Activated T-helper 2 cell treated with anti-CD3 and anti-CD28 coated beads, Interferon-gamma antibody, Interleukin-2, Interleukin-4, amounts not matched to agents 10 μg/mL and 5 μg/mL and 100 μg/mL, durations not matched to agents 14 hours and 24 hours and 36 hours (primary cell): ENCODE measurements around the gene STYXL1. TPM values are rescaled to one million over a fixed set of nuclear protein-coding genes. Genes with fewer than 3 reads are reported as not detected.
A peak's percentile ranks its signal among the peaks of the same experiment; 100 is the strongest.
"Not testable (repeated sequence)": the region's sequence is repeated elsewhere in the genome, so short reads cannot be mapped to it uniquely, and the experiment has no call there.

Source experiments
- DNase-seq: peaks from one replicate; pipeline ENCODE4 v3.0.0; 2021; ENCODE audit warnings: low spot score
- H3K27ac Mint-ChIP-seq: one replicate; pipeline ENCODE4 v1.8.0; 2021; ENCODE audit warnings: mixed read lengths
- H3K27me3 Mint-ChIP-seq: one replicate; pipeline ENCODE4 v1.8.0; 2021; ENCODE audit warnings: low read depth, mixed read lengths
- H3K36me3 Mint-ChIP-seq: one replicate; pipeline ENCODE4 v1.8.0; 2021; ENCODE audit warnings: low read depth, mixed read lengths
- H3K4me1 Mint-ChIP-seq: one replicate; pipeline ENCODE4 v1.8.0; 2021; ENCODE audit warnings: low read depth, mixed read lengths
- H3K4me3 Mint-ChIP-seq: one replicate; pipeline ENCODE4 v1.8.0; 2021; ENCODE audit warnings: low read depth, mild to moderate bottlenecking, moderate library complexity, mixed read lengths
- H3K9me3 Mint-ChIP-seq: one replicate; pipeline ENCODE4 v1.8.0; 2021; ENCODE audit warnings: mixed read lengths
- intact Hi-C: fragments of 100-400 bp; cut with micrococcal nuclease; formaldehyde crosslinking; loops from one replicate; pipeline ENCODE4 v1.15.1; 2023
- total RNA-seq: library from RNA; stranded (reverse); gene quantifications from 2 replicates; pipeline ENCODE4 v1.2.3, GENCODE V29; 2022

The STYXL1 gene
- total RNA-seq, 1 donor from 2014 or later = 36.1 TPM

DNA sequence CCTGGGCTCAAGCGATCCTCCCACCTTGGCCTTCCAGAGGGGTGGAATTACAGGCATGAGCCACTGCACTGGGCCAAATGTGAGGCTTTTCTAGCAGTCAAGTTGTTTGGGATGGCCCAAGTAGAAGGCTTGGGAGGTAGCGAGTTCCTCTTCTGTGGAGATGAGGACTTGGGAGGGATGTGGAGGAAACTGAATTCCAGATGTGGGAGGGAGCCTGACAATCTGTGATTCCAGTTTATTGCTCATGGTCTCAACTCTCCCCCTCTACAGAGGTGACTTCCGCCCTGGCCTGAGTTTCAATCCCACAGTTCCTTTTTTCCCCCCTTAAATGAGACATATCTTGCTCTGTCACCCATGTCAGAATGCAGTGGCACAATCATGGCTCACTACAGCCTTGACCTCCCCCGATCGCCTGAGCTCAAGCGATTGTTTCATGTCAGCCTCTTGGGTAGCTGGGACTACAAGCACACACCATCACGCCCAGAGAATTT, 3.4 kb downstream of the STYXL1 start:
- Mint-ChIP-seq H3K36me3 (peaks cover 35% of the 10 kb centered on the region), H3K9me3 (no peaks in the 10 kb centered on the region), H3K4me1 (peaks cover 15% of the 10 kb centered on the region), H3K27ac (peak overlapping the region; percentile 28), H3K27me3 (no peaks in the 10 kb centered on the region), H3K4me3 (no peak overlapping the region)
- DNase-seq = no peak
- intact Hi-C loops = loop anchor here (10.0 kb wide), 1 partner anchor 270 kb away; no protein-coding TSS in a partner anchor

DNA sequence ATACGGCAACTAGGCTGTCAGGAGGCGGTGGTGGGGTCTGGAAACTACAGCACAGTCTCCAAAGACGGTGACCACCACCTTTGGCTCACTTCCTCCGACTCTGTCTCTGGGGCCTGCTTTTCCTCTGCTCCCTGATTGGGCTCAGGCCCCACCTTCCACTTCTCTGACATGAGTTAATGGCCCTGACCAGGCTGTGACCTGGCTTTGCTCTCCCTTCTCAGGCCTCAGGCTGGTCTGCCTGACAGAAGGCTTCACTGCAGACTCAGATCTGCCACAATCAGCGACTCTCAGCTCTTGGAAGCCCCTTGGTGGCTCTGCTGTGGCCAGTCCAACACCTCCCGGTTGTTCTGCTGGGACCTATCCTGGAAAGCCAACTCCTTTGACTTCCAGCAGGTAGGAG, 7.7 kb downstream of the STYXL1 start:
- Mint-ChIP-seq H3K27ac (no peak overlapping the region), H3K36me3 (peaks cover 13% of the 10 kb centered on the region), H3K27me3 (no peaks in the 10 kb centered on the region), H3K4me3 (no peak overlapping the region), H3K4me1 (peaks cover 7% of the 10 kb centered on the region), H3K9me3 (no peaks in the 10 kb centered on the region)
- DNase-seq = no peak
- intact Hi-C loops = loop anchor here (10.0 kb wide), 1 partner anchor 275 kb away; no protein-coding TSS in a partner anchor

DNA sequence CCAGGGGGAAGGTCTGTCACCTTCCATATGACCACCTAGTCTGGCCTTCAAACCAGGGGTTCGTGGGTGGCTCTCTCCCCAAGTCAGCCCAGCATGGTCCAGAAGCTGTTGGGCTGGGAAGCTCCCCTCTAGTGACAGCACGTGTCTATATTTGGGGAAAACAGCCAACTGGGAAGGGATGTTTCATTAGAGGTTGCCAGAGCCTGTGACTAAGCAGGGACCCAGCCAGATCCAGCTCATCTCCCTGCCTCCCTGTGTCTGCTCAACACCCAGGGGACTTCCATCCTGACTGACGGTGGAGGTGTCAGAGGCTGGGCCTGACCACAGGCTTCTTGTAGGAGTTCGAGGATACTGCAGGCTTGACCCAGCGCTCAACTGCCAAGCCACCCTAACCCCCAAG, 10.5 kb downstream of the STYXL1 start:
- Mint-ChIP-seq H3K27me3 (no peaks in the 10 kb centered on the region), H3K9me3 (no peaks in the 10 kb centered on the region), H3K27ac (no peak overlapping the region), H3K36me3 (peaks cover 7% of the 10 kb centered on the region), H3K4me3 (no peak overlapping the region), H3K4me1 (peaks cover 10% of the 10 kb centered on the region)
- intact Hi-C loops = no loop called here
- DNase-seq = no peak

DNA sequence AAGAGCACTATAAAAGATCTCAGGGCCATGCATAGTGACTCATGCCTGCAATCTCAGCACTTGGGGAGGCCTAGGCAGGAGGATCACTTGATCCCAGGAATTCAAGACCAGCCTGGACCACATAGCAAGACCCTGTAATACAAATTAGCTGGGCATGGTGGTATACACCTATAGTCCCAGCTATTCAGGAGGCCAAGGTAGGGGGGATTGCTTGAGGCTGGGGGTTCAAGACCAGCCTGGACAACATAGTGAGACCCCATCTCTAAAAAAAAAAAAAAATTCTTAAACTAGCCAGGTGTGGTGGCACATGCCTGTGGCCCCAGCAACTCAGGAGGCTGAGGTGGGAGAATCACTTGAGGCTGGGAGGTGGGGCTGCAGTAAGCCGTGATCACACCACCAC, 15.8 kb downstream of the STYXL1 start:
- Mint-ChIP-seq H3K4me3 (no peak overlapping the region), H3K4me1 (peaks cover 10% of the 10 kb centered on the region), H3K9me3 (no peaks in the 10 kb centered on the region), H3K27ac (no peak overlapping the region), H3K27me3 (no peaks in the 10 kb centered on the region), H3K36me3 (peaks cover 4% of the 10 kb centered on the region)
- intact Hi-C loops = no loop called here
- DNase-seq = no peak

DNA sequence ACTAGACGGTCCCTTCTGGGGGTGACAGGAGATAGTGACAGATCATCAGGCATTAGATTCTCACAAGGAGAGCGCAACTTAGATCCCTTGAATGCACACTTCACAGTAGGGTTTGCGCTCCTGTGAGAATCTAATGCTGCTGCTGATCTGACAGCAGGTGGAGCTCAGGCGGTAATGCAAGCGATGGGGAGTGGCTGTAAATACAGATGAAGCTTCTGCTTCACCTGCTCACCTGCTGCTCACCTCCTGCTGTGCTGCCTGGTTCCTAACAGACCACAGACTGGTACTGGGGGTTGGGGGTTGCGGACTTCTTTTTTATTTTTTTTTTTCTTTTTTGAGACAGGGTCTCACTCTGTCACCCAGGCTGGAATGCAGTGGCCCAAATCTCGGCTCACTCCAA, 18.1 kb downstream of the STYXL1 start:
- DNase-seq, H3K27me3 Mint-ChIP-seq, H3K4me3 Mint-ChIP-seq, H3K9me3 Mint-ChIP-seq, H3K4me1 Mint-ChIP-seq, intact Hi-C loops, H3K27ac Mint-ChIP-seq: not testable (repeated sequence)
- peaks cover 12% of the 10 kb centered on the region for H3K36me3 Mint-ChIP-seq

DNA sequence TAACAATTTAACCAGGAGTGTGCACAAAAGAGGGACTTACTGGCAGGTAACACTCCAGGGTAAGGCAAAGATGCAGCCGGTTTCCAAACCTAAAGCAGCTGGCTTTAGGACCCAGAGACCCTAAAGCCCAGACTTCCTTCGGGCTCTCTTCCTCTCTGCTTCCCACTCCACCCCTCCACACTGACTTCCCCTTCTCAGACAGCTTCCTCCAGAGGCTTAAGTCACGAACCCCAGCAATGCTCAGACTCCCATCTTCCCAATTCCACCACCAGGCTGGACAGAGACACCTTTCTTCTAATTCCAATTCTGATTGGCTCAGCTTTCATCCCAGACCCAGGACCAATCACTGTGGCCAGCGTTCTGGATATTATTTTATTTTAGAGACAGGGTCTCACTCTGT, 24.8 kb downstream of the STYXL1 start:
- no peak for DNase-seq
- no peaks in the 10 kb centered on the region for H3K9me3 Mint-ChIP-seq
- intact Hi-C loops = no loop called here
- no peaks in the 10 kb centered on the region for H3K27me3 Mint-ChIP-seq
- H3K36me3 Mint-ChIP-seq = peaks cover 35% of the 10 kb centered on the region
- H3K4me3 Mint-ChIP-seq = no peak overlapping the region
- H3K27ac Mint-ChIP-seq = no peak overlapping the region
- H3K4me1 Mint-ChIP-seq = peaks cover 22% of the 10 kb centered on the region

DNA sequence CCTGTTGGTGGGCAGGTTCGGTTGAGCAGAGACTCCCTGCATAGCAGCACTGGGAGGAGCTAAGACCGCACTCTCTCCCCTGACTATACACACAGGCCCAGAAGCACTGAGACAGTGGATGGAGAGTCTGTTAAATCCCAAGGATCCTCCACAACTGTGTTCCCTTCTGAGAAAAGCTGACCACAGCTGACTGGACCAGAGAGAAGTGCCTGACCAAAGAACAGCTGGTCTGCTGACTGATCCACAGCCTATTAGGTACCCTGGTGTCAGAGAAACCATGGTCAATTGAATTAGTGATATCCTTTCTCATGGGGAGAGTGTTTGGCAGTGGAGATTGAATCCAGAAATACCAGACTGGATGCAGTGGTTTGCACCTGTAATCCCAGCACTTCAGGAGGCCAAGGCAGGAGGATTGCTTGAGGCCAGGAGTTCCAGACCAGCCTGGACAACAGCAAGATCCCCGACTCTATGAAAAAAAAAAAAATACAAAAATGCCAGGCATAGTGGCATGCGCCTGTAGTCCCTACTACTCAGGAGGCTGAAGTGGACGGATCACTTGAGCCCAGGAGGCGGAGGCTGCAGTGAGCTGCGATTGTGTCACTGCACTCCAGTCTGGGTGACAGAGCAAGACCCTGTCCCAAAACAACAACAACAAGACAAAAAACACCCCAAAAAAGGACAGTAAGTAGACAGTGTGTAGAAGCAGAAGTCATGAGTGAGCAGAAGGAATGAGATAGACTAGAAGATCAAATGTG, 25.6 kb downstream of the STYXL1 start:
- intact Hi-C loops = no loop called here
- H3K36me3 Mint-ChIP-seq = peaks cover 39% of the 10 kb centered on the region
- no peaks in the 10 kb centered on the region for H3K27me3 Mint-ChIP-seq
- peaks cover 22% of the 10 kb centered on the region for H3K4me1 Mint-ChIP-seq
- H3K9me3 Mint-ChIP-seq = no peaks in the 10 kb centered on the region
- no peak overlapping the region for H3K4me3 Mint-ChIP-seq
- DNase-seq = no peak
- H3K27ac Mint-ChIP-seq = no peak overlapping the region

DNA sequence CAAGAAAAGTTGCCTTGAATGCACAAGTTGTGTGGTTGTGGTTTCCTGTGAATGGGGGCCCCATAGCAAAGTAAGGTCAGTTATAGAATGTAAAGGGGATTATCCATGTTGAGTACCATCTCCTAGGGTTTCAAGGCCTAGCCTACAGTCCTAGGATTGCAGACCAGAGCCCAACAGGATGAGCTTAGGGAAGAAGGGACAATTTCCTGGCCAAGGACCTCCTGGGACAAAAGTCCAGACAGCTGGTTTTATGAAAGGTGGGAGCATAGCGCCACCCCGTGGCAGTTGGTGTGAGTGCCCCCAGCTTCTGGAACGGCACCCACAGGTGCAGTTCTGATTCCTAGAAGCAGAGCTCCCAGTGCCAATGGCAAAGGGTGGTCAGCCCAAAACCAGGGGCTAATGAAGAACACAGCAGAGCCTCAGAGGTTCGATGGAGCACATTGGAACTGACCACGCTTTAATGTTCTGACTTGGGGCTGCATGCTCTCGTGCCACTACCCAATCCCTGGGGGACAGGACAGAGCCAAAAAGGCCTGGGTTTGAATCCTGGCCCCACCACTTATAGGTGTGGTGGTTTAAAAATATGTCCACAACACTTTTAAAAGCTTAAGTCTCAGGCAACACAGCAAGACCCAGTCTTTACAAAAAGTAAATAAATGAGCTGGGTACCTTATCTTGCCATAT, 27.6 kb downstream of the STYXL1 start:
- H3K27me3 Mint-ChIP-seq = no peaks in the 10 kb centered on the region
- peaks cover 43% of the 10 kb centered on the region for H3K36me3 Mint-ChIP-seq
- DNase-seq = peak; percentile 49
- no peaks in the 10 kb centered on the region for H3K9me3 Mint-ChIP-seq
- H3K4me3 Mint-ChIP-seq = no peak overlapping the region
- intact Hi-C loops = loop anchor here (1.0 kb wide), 3 partner anchors 11 to 154 kb away; partner anchors contain the start of gene TMEM120A
- H3K27ac Mint-ChIP-seq = peak overlapping the region; percentile 77
- peaks cover 24% of the 10 kb centered on the region for H3K4me1 Mint-ChIP-seq

DNA sequence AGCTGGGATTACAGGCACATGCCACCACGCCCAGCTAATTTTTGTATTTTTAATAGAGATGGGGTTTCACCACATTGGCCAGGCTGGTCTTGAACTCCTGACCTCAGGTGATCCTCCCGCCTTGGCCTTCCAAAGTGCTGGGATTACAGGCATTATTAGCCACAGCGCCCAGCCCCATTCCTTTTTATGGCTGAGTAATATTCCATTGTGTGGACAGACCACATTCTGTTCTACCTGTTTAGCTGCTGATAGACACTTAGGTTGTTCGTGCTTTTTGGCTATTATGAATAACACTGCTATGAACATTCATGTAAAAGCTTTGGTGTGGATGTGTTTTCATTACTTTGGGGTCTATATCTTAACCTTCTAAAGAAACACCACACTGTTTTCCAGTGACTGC, 29.3 kb downstream of the STYXL1 start:
- H3K27me3 Mint-ChIP-seq, H3K27ac Mint-ChIP-seq, H3K4me3 Mint-ChIP-seq, H3K9me3 Mint-ChIP-seq, DNase-seq, intact Hi-C loops: not testable (repeated sequence)
- H3K4me1 Mint-ChIP-seq = peaks cover 24% of the 10 kb centered on the region
- H3K36me3 Mint-ChIP-seq = peaks cover 41% of the 10 kb centered on the region

DNA sequence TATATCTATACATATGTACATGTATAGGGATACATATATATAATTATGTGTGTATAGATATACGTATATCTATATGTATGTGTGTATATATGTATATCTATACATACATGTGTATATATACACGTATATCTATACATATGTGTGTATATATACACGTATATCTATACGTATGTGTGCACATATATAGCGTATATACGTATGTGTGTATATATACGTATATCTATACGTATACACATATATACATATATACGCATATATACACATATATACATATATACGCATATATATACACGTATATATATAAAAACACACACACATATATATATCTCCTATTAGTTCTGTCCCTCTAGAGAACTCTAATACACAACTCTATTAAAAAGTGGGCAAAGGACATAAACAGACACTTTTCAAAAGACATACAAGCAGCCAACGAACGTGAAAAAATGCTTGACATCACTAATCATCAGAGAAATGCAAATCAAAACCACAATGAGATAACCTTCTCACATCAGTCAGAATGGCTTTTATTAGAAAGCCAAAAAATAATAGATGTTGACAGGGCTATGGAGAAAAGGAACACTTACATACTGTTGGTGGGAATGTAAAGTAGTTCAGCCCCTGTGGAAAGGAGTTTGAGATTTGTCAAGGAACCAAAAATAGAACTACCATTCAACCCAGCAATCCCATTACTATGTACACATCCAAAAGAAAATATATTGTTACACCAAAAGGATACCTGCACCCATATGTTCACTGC, 31.4 kb downstream of the STYXL1 start:
- H3K4me1 Mint-ChIP-seq = peaks cover 20% of the 10 kb centered on the region
- no peak overlapping the region for H3K4me3 Mint-ChIP-seq
- H3K36me3 Mint-ChIP-seq = peaks cover 53% of the 10 kb centered on the region
- H3K27me3 Mint-ChIP-seq = no peaks in the 10 kb centered on the region
- intact Hi-C loops = no loop called here
- no peak for DNase-seq
- H3K9me3 Mint-ChIP-seq = no peaks in the 10 kb centered on the region
- no peak overlapping the region for H3K27ac Mint-ChIP-seq

DNA sequence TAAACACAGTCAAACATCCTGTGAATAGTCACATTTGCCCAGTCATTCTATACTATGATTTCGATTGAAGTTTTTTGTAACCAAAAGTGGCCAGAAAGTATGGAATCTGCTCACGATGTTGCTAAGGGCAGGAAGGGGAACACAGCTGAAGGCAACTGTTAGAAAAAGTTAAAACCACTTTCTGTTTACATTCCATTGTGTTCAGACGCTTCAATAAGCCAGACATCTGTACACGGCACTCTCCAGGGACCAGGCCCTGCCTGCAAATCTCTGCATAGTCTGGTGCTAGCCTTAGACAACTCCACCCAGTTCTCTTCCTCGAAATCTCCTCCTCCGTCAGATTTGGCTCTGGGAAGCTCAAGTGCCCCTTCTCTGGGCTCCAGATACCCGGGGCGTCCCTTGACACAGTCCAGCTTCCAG, 36.3 kb downstream of the STYXL1 start:
- no peak for DNase-seq
- H3K36me3 Mint-ChIP-seq = peaks cover 42% of the 10 kb centered on the region
- intact Hi-C loops = no loop called here

DNA sequence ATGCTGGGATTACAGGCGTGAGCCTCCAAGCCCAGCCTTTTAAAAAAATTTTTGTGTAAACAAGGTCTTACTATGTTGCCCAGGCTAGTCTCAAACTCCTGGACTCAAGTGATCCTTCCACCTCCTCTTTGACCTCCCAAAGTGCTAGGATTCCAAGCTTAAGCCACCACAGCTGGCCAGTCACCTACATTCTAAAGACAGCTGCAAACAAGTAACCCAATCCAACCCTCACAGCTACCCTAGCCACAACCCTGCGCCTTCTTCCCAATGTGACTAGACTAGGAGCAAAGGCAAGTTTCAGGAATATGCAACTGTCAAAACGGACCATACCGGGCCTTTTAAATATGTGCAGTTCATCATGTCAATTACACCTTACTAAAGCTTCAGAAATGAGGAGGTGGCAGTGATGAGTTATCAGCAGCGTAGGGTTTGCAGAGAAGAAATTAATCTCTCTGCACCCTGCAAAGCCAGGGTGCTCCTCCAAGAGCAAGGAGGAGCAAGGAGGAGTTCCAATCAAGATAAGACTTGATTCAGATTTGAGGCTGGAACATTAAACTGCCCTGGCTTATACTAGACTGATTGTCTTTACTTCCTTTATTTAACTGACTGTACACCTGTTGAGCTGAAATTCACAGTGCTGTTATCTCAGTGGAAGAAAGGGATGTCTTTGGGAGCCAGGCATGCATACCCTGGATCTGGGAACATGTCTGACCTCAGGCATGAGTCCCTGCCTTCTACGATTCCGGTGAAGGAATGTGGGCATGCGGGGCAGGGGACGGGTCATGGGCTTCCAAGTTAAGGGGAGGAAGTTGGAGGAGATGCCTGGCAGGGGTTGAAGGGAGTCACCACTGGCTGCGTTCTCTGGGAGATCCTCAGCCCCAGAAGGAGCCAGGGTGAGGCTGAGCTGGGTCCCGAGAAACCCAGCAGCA, 37.9 kb downstream of the STYXL1 start:
- Mint-ChIP-seq H3K27me3 (no peaks in the 10 kb centered on the region), H3K4me1 (peaks cover 36% of the 10 kb centered on the region), H3K27ac (peak overlapping the region; percentile 91), H3K4me3 (peak overlapping the region; percentile 37), H3K9me3 (no peaks in the 10 kb centered on the region), H3K36me3 (peaks cover 39% of the 10 kb centered on the region)
- DNase-seq = no peak
- intact Hi-C loops = loop anchor here (1.0 to 5.0 kb wide), 10 partner anchors 10 to 415 kb away; partner anchors contain the start of genes MDH2, POR, STYXL1 and TMEM120A

More for the DNA sequence above, 36.3 kb downstream of the STYXL1 start:
- Mint-ChIP-seq H3K27me3 (no peaks in the 10 kb centered on the region), H3K4me3 (no peak overlapping the region), H3K9me3 (no peaks in the 10 kb centered on the region), H3K27ac (no peak overlapping the region), H3K4me1 (peaks cover 37% of the 10 kb centered on the region)
